Muscle of leg (tissue), 11 donors: ENCODE measurements around the gene MTCH2. TPM values are rescaled to one million over a fixed set of nuclear protein-coding genes. Genes with fewer than 3 reads are reported as not detected.
A peak's percentile ranks its signal among the peaks of the same experiment; 100 is the strongest.

Experiments
- DNase-seq: peaks from one replicate; pipeline ENCODE4 v3.0.0; 2013
- H3K27ac ChIP-seq: one replicate; pipeline ENCODE4 v1.5.1; 2013; ENCODE audit warnings: mild to moderate bottlenecking, low read length, control low read depth
- H3K27me3 ChIP-seq: one replicate; pipeline ENCODE4 v1.6.1; 2013; ENCODE audit warnings: low read length; ENCODE audit not compliant: control insufficient read depth, insufficient read depth
- H3K36me3 ChIP-seq: one replicate; pipeline ENCODE4 v1.6.1; 2013; ENCODE audit warnings: low read length; ENCODE audit not compliant: control insufficient read depth, insufficient read depth
- H3K4me1 ChIP-seq: one replicate; pipeline ENCODE4 v1.6.1; 2013; ENCODE audit warnings: low read length; ENCODE audit not compliant: control insufficient read depth, insufficient read depth
- H3K4me3 ChIP-seq: one replicate; pipeline ENCODE4 v1.5.1; 2013; ENCODE audit warnings: low read length, control low read depth
- H3K9me3 ChIP-seq: replicated peaks from 2 replicates; pipeline ENCODE4 v1.6.1; 2013; ENCODE audit warnings: low read depth, low read length; ENCODE audit not compliant: control insufficient read depth
- WGBS: methylation state at CpG from one replicate; pipeline ENCODE4 v1.1.5; 2013; ENCODE audit warnings: missing lambda C conversion rate; ENCODE audit not compliant: insufficient coverage; 5-methylcytosine and 5-hydroxymethylcytosine counted together
- polyA plus RNA-seq, 8 donors: library from polyadenylated mRNA; unstranded; fragments of 120-200 nt; gene quantifications; one replicate each; pipeline versions ENCODE4 v1.2.1 to v1.2.3, GENCODE V29; 2013; ENCODE audit warnings: inconsistent platforms in 1 of 8, low replicate concordance in 1 of 8; ENCODE audit not compliant: insufficient read length in 8 of 8, insufficient read depth in 1 of 8
- total RNA-seq: library from RNA; stranded (reverse); fragments of 120-200 nt; gene quantifications from one replicate; pipeline ENCODE4 v1.2.4, GENCODE V29; 2013

The MTCH2 gene
- total and polyA plus RNA-seq, 9 donors, result 51.1 to 83.9 (median 70.9) TPM

DNA sequence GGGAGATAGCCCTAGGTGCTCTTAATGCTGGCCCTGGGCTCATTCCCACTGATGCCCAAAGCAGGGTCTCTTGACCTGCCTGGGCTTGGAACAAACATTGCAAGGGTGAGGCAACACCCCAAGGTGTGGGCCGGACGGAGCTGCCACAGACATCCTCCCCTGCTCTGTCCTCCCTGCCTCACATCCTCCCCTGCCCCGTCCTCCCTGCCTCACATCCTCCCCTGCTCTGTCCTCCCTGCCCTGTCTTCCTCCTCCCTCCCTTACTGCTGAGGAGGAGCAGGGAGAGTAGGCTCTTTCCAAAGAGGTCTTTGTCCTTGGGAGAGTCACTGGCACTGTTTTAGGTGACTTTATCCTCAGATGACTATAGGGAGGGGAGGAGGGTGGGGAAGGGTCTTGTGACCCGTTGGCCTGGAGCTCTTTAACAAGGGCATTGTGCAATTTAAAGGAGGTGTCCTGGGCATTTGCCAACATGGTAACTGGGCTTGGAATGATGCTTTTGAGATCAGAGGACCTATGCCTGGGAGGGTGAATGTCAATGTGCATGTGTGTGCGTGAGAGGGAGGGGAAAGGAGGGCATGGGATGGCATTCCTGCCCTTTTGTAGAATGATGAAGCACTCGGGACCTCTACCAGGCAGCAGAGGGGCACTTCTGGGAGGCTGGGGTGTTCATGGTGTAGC, 55.2 kb downstream of the MTCH2 start:
- H3K4me3 ChIP-seq, result peak overlapping the region; percentile 17
- 68% methylated on average over 3 of the region's 6 CpGs for WGBS
- peak overlapping the region; percentile 87 for H3K27ac ChIP-seq
- H3K36me3 ChIP-seq, result peaks cover 30% of the 10 kb centered on the region
- H3K4me1 ChIP-seq, result peaks cover 43% of the 10 kb centered on the region
- peak; percentile 25 for DNase-seq
- no peaks in the 10 kb centered on the region for H3K27me3 ChIP-seq
- H3K9me3 ChIP-seq, result no peaks in the 10 kb centered on the region

DNA sequence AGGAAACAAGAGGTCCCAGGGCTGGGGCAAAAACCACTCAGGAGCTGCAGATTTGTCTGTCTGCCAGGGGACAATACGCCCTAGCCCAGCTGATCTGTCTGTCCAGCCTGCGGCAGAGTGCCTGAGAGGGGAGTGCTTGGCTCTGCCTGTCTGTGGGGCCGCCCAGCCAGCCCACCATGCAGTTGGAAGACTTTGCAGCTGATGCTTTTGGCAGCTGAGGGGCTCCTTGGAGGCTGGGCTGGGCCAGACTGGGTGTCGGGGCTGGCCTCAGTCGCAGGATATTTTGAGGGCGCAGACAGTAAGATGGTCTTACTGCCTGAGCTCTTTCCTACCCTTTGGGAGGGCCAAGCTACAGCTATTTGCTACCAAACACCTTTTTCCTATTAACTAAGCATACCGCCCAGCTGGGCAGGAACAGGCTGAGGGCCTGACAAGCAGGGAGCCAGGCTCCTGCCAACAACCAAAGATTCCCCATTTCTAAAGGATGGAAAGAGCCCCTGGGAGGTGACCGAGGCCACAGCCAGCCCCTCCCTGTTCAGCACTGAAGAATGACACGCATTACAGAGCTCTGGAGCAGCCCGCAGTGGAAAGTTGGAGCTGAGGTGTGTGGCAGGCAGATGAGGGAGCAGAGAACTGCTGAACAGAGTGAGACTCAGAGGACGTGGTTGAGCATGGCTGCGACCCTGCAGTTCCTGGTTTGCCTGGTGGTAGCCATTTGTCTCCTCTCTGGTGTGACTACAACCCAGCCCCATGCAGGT, 56.1 kb downstream of the MTCH2 start, which contains the start of gene FAM180B:
FAM180B (plus strand) TSS at position 581 of the 758 bp plus-strand sequence; CDS start at position 672, 91 bp downstream.
- peak; percentile 89 for DNase-seq

DNA sequence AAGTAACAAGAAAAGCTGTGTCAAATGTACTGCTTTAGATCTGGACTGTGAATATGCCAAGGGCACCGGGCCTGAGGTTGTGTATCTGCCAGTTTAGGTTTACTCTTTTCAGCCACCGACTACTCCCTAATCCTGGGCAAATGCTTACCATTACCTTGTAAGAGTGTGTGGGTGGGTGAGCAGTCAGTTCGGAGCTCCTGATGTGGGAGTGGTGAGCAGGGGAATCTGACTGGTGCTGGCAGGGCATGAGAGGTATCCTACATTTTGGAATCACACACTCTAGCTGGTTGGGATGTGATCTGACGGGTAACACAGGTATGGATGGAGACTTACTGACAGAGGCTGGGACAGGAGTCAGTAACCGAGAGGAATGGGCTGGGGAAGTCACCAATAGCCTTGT, 58.5 kb downstream of the MTCH2 start:
- WGBS, result 69% methylated on average over 4 of the region's 5 CpGs
- no peak overlapping the region for H3K4me3 ChIP-seq
- peaks cover 46% of the 10 kb centered on the region for H3K4me1 ChIP-seq

More for the DNA sequence above, 56.1 kb downstream of the MTCH2 start, which contains the start of gene FAM180B:
- Histone ChIP-seq H3K9me3 (no peaks in the 10 kb centered on the region), H3K27me3 (no peaks in the 10 kb centered on the region), H3K36me3 (peaks cover 39% of the 10 kb centered on the region), H3K4me3 (peak within 1 kb of the TSS; percentile 17), H3K4me1 (peaks cover 41% of the 10 kb centered on the region), H3K27ac (peak within 1 kb of the TSS; percentile 87)
- WGBS, result 23% methylated on average over 7 of the region's 12 CpGs

DNA sequence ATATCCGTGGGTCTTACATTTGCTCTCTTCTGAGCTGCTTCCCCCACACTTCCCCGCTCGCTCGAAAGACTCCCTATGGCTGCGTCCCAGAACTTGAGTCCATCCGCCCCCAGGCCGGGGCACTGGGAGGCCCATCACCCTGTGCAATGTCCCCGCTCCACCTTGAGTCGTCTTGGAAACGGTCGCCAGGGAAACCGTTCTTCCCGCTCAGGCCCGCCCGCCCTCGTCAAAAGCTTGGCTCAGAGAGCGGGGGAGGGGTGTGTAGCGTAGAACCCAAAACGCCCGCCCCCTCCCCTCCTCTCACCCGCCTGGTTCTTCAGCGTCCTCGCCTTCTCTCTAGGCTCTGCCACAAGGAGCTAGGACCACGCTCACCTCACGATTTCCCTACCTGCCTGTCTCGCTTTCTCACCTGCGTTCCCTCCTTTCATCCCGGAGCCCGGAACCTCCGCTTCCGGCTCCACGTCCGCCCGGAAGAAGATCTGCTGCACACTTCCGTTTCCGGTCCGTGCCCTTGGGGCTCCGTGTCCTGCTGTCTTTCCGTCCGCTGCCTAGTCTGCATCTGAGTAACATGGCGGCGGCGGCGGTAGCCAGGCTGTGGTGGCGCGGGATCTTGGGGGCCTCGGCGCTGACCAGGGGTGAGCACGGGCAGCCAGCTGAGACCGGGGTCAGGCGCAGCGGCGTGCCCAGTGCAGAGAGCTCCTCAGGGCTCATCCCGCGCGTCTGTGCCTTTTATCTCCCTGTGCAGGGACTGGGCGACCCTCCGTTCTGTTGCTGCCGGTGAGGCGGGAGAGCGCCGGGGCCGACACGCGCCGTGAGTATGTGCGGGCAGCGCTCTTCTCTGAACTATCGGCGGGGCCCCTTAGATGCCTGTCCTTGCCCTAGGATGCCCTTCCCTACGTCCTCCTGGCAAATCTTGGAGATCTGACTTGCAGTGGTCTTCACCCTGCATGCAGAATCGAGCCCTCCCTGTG, 63.5 kb downstream of the MTCH2 start, which contains the start of the genes KBTBD4 and NDUFS3:
KBTBD4 (minus strand) TSS at position 447 of the 971 bp plus-strand sequence; CDS start at position 428, 19 bp downstream.
NDUFS3 (plus strand) TSS at position 551 of the 971 bp plus-strand sequence; CDS start at position 569, 18 bp downstream.
- peak; percentile 97 for DNase-seq
- Histone ChIP-seq H3K9me3 (no peaks in the 10 kb centered on the region), H3K4me1 (peaks cover 24% of the 10 kb centered on the region), H3K27ac (peak within 1 kb of the TSS; percentile 90), H3K27me3 (no peaks in the 10 kb centered on the region), H3K36me3 (peaks cover 57% of the 10 kb centered on the region), H3K4me3 (peak within 1 kb of the TSS; percentile 98)
- 0% methylated on average over 68 of the region's 72 CpGs for WGBS

More for the DNA sequence above, 58.5 kb downstream of the MTCH2 start:
- DNase-seq, result no peak
- Histone ChIP-seq H3K27me3 (no peaks in the 10 kb centered on the region), H3K9me3 (no peaks in the 10 kb centered on the region), H3K36me3 (peaks cover 50% of the 10 kb centered on the region), H3K27ac (no peak overlapping the region)

DNA sequence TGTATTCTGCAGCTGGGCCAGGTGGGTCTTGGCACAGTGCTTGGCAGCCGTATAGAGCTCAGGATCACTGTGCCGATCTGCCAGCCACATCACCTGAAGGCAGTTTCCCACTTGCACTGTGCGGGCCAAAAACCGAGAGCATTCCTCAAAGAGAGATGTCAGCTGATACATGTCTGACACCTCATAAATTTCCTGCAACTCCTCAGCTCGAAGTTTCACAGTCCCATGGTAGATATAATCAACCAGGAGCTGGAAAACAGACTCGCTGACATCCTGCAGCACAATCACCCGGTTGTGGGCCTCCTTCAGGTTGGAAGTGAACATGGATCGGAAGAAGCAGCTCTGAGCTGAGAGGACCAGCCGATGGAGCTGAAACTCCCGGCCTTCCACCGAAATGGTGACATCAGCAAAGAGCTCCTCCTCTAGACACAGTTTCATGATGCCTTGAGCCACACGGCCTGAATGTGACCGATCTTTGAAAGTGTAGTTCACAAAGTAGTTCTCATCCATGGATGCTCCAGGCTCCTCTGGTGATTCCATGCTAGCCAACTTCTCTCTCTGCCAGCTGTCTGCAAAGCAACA, 64.8 kb downstream of the MTCH2 start:
- peaks cover 29% of the 10 kb centered on the region for H3K4me1 ChIP-seq
- H3K27ac ChIP-seq, result peak overlapping the region; percentile 90
- no peaks in the 10 kb centered on the region for H3K27me3 ChIP-seq
- peaks cover 56% of the 10 kb centered on the region for H3K36me3 ChIP-seq
- peak; percentile 25 for DNase-seq
- H3K9me3 ChIP-seq, result no peaks in the 10 kb centered on the region
- no peak overlapping the region for H3K4me3 ChIP-seq
- 34% methylated on average over 6 of the region's 13 CpGs for WGBS

DNA sequence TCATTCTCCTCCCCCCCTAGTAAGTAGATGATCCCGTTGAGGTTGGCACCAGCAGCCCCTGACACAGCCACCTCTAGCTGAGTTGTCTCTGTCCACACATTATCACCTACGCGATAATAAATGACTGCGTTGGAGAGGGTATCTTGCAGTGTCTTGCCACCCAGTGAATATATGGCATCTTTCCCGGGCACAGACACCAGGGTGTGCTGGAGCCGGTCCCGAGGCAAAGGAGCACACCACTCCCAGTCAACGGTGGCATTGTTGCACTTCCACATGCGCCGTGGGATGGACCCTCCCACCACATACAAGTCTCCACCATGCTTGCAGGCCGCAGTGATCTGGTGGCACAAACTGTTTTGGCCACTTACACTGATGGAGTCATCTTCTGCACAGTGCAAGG, 69.0 kb downstream of the MTCH2 start:
- peaks cover 17% of the 10 kb centered on the region for H3K4me1 ChIP-seq
- H3K4me3 ChIP-seq, result no peak overlapping the region
- DNase-seq, result no peak
- H3K9me3 ChIP-seq, result no peaks in the 10 kb centered on the region
- WGBS, result 90% methylated on average over 10 of the region's 11 CpGs
- H3K36me3 ChIP-seq, result peaks cover 58% of the 10 kb centered on the region
- H3K27me3 ChIP-seq, result no peaks in the 10 kb centered on the region
- H3K27ac ChIP-seq, result no peak overlapping the region

DNA sequence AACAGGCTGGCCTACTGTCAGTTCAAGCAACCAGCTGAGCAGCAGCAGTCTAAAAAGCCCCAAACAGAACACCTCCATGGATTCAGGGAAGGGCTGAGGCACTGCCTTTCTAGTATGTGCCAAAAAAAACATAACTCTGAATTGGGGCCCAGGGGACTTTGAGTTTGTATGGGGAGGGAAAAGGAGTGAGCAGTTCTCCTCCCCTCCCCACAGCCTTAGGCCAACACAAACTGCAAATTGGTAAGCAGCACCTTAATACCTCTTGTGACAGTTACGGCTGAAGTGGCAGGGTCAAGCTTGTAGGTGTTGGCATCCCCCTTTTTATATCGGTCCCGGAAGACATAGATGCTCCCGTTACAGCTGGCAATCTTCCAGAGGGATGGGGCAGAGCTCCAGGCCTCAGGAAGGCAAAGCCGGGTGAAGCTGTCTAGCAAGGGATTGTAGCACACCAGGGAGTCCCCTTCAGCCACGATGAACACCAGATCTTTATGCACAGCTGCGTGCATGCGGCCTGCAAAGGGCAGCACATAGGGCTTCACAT, 69.6 kb downstream of the MTCH2 start:
- WGBS, result 43% methylated on average over 5 of the region's 8 CpGs
- Histone ChIP-seq H3K27me3 (no peaks in the 10 kb centered on the region), H3K27ac (no peak overlapping the region), H3K4me3 (no peak overlapping the region), H3K36me3 (peaks cover 61% of the 10 kb centered on the region), H3K4me1 (peaks cover 12% of the 10 kb centered on the region), H3K9me3 (no peaks in the 10 kb centered on the region)
- no peak for DNase-seq

DNA sequence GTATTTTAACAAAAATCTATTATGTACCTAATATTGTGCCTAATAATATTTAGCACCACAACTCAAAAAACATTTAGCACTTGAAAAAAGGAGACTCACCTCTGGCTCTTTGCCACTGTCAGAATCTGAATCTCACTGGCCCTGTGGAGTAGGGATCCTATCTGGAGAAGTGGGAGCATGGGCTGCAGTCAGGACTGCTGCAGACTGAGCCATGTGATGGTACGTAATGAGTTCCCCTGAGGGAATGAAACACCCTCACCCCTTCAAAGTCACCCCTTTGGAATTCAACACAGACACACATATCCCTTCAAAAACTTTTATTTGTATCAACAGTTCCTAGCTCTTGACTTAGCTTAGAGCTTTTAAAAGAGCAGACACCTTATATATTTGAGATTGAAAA, 70.5 kb downstream of the MTCH2 start:
- no CpG with 5 or more reads among the region's 1 CpG for WGBS
- DNase-seq, result no peak
- Histone ChIP-seq H3K4me3 (no peak overlapping the region), H3K4me1 (peaks cover 6% of the 10 kb centered on the region), H3K36me3 (peaks cover 52% of the 10 kb centered on the region), H3K9me3 (no peaks in the 10 kb centered on the region), H3K27ac (no peak overlapping the region), H3K27me3 (no peaks in the 10 kb centered on the region)

DNA sequence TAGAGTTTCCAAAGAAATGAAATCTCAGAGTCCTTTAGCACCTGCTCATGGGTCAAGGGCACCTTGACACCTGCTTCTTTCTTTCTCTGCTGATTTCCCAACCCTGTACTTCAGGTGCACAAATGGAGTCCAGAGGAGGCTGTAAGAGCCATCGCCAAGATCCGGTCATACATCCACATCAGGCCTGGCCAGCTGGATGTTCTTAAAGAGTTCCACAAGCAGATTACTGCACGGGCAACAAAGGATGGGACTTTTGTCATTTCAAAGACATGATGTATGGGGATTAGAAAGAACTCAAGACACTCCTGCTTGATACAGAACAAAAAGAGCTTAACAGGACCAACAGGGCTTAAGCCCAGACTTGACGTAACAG, 71.0 kb downstream of the MTCH2 start:
- Histone ChIP-seq H3K27ac (no peak overlapping the region), H3K4me1 (peaks cover 6% of the 10 kb centered on the region), H3K27me3 (no peaks in the 10 kb centered on the region), H3K36me3 (peaks cover 52% of the 10 kb centered on the region), H3K9me3 (no peaks in the 10 kb centered on the region), H3K4me3 (no peak overlapping the region)
- no peak for DNase-seq
- WGBS, result 80% methylated on average over 3 of the region's 4 CpGs
